Stimulated activated CD8-positive, alpha-beta memory T cell treated with anti-CD3 and anti-CD28 coated beads, Interleukin-7, amount 100 ng/mL, for 4 hours (primary cell): ENCODE results near the gene TYR.
"Not testable (repeated sequence)": the region's sequence is repeated elsewhere in the genome, so short reads cannot be mapped to it uniquely, and the experiment has no call there.

Experiments used
- DNase-seq, 2 donors: peaks; one replicate each; pipeline ENCODE4 v3.0.0-alpha.2; 2020; ENCODE audit warnings: low read depth in 2 of 2

Gene TYR

DNA sequence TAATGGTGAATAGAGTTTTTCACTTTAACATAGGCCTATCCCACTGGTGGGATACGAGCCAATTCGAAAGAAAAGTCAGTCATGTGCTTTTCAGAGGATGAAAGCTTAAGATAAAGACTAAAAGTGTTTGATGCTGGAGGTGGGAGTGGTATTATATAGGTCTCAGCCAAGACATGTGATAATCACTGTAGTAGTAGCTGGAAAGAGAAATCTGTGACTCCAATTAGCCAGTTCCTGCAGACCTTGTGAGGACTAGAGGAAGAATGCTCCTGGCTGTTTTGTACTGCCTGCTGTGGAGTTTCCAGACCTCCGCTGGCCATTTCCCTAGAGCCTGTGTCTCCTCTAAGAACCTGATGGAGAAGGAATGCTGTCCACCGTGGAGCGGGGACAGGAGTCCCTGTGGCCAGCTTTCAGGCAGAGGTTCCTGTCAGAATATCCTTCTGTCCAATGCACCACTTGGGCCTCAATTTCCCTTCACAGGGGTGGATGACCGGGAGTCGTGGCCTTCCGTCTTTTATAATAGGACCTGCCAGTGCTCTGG, at the start of gene TYR:
Gene TYR (plus strand): TSS at position 185 of the 541 bp plus-strand sequence. CDS start 79 bp downstream, at position 264.
- no peak for DNase-seq

DNA sequence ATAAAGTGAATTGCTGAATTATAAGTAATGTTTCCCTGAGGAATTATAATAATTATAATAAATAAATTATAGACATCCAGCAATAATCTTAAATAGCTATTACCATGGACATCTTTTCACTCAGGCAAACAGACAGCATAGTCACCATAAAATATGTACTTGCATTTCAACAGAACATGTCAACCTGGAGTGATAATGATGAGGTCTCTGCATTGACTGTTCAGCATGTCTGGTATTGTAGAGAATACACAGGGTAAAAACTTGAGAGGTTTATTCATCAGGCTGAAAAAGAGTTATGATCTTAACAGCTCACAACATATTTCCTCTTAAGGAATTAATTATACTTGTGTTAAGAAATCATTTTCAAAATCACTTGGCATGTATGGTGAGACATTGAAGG, 41.1 kb upstream of the TYR start:
- DNase-seq: no peak

DNA sequence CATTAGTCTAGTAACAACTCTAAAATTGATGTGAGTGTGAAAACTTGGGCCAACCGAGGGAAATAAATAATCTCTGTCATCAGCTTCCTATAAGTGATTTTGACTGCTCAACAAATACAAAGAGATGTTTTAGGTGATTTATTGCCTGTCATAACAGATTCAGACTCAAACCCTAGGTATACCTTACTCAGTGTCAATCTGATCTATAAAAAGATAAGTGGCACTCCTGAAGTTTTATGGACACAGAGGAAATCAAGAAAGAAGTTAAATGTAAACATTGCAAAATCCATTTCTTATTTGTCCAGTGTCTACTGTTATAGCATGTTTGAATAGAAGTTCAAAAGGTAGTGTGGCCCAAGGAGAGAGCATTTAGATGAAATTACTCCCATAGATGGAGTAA, 30.4 kb upstream of the TYR start:
- no peak for DNase-seq

DNA sequence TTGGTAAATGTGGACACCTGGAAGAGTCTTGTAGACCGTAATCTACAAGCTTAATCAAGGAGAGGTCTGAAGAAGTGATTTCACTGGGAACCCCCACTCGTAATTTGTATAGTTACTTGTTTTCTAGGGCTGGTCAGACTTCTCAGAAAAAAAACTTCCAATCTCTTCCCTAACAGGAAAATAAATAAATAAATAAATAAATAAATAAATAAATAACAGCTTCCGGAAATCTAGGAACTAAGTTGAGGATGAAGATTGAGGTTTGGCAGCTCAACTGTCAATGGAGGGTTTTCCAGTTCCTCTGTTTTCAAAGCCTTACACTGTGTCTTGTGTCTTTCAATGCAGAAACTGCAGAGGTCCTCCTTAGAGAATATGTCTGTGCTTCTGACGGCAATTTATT, 17.7 kb upstream of the TYR start:
- no peak for DNase-seq

DNA sequence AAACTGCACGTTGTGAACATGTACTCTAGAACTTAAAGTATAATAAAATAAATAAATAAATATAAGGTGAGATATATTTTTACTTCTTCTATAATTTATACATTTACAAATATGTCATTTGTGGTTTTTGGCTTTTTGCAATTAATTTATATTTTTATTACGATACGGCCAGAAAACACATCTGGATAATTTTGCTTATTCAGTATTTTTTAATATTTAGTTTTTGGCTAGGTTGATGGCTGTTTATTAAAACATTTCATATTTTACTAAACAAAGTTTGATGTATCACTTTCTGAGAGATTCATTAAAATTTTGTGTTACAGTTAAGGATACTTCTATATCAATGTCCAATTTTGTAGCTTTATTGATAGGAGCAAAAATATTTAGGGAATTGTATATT, 15.7 kb upstream of the TYR start:
- DNase-seq: no peak

DNA sequence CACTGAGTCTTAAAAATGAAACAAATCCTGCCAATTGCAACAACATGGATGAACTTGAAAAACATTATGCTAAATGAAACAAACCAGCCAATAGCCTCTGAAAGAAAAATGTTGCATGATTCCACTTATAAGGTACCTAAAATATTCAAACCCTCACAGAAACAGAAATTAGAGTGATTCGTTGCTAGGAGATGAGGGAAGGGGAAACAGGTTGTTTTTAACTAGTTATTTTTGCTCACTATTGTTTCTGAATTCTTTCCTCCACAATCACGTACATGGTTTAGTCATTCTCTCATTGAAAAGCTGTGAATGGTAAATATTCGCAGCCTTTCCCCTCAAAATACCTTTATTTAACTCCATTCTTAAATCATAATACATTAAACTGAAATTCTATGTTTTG, 14.0 kb upstream of the TYR start:
- DNase-seq: no peak

DNA sequence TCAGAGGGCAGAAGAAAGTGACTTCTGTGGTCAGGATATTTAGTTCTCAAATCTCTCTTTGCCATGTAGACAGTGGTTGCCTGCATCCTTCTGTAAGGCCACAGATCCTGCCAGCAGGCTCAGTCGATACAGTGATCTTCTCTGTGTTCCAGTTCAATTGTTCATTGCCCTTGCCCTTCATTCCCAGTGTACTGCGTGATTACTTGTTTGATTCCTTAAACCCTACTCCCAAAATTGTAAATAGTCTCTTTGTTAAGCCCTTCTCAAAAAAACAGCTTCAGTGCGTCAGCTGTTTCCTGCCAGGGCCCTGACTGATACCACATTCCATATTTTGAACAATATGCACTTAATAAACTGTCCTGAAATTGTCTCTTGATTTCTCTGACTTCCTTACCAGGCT, 9.3 kb upstream of the TYR start:
- DNase-seq: no peak

DNA sequence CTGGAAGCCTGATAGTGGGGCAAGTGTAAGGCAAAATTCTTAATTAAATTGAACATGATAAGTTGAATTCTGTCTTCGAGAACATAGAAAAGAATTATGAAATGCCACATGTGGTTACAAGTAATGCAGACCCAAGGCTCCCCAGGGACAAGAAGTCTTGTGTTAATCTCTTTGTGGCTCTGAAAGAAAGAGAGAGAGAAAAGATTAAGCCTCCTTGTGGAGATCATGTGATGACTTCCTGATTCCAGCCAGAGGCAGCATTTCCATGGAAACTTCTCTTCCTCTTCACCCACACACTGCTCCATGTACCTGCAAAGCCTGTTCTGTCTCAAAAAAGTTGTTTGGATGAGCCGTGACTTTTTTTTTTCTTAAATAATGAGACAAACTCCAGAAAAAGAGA, 1.9 kb upstream of the TYR start:
- DNase-seq: no peak

DNA sequence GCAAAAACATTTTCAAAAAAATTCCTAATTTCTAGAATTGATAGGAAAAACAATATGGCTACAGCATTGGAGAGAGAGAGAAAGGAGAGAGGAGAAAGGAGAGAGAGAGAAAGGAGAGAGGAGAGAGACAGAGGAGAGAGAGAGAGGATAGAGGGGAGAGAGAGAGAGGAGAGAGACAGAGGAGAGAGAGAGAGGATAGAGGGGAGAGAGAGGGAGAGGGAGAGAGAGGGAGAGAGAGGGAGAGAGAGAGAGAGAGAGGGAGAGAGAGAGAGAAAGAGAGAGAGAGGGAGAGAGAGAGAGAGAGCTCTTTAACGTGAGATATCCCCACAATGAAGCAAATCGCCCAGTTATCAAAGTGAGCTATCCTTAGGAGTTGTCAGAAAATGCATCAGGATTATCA, 737 bp upstream of the TYR start:
- no peak for DNase-seq

DNA sequence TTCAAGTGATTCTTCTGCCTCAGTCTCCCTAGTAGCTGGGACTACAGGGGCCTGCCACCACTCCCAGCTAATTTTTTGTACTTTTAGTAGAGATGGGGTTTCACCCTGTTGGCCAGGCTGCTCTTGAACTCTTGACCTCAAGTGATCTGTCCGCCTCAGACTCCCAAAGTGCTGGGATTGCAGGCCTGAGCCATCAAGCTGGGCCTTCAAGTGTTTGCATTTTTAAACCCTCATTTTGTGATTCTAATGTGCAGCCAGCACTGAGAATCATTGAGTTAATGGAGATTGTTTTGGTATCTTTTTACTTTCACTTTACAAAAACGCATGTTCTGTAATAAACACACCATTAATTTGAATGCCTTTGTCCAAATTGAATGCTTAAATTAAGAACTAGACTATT, 3.4 kb downstream of the TYR start:
- no peak for DNase-seq

DNA sequence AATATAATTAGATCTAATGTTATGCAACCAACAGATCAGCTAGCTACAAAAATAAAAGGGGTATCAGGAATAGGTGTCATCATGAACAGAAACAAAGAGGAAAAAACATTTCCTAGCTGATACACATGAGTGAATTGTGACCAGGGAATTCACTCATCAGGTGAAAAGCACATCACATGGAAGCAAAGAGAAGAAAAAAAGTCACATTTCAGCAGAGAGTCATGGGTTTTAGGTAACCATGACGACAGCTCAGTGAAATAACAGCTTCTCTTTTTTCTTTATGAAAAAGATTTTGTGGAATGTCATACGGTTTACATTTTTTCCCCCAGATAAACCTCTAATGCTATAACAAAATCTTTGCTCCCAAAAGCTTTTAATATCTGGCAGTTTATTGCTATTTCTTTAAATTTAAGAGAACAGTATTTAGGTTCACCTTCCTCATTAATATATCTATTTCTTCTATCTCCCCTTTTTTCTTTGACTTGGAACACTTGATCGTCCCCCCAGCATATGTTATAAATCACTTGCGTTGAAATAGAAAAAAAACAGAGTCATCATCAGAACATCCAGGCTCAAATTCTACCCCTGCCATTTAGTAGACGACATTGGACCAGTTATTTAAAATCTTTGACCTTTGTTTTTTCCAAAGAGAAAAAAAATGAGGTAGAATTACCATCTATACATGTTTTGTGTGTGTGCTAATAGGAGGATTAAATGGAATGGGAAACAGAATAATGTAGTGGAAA, 5.3 kb downstream of the TYR start:
- DNase-seq: no peak

DNA sequence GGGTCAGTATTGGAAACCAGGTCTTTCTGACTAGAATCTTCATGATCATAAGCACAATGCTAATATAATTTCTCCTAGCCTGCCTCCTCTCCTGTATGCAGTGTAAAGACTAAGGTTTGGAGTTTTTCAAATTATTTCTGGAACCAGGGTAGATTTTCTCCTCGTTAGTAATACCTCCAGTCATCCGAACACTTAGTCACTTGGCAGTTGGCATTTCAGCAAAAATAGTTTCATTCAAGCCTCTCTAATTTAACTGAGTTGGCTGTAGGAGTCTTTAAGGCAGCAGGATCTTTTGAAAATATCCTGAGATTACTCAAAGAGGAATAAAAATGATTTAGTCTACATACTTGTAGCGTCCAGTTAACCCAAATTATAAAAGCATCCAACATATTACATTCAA, 6.3 kb downstream of the TYR start:
- DNase-seq: no peak

DNA sequence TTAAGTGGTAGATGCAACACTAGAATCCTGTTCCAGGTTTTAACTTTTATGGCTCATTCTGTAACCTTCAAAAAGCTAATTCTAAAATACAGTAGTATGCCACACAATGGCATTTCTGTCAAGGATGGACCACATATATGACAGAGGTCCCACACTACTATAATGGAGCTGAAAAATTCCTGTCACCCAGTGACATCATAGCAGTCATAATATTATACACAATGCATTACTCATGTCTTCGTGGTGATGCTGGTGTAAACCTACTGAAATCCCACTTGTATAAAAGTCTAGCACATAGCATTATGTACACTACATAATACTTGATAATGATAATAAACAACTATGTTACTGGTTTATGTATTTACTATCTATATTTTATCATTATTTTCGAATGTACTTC, 12.1 kb downstream of the TYR start:
- DNase-seq: no peak

DNA sequence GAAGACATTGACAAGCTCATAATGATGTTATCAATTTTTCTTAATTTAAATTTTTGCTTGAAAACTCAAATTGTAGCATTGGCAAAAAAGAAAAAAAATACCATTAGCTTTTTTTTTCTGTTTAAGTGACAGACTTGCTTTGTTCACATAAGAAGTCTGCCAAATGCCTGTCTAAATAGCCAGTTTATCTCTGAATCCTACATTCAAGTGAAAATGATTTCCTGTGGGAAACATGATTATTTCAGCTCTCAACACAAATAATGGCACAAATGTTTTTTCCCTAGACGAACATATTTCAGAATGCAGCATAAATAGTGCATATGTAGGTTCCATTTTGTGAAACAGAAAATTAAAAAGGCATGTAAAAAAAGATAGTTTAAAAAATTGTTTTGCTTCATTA, 23.5 kb downstream of the TYR start:
- DNase-seq: no peak

DNA sequence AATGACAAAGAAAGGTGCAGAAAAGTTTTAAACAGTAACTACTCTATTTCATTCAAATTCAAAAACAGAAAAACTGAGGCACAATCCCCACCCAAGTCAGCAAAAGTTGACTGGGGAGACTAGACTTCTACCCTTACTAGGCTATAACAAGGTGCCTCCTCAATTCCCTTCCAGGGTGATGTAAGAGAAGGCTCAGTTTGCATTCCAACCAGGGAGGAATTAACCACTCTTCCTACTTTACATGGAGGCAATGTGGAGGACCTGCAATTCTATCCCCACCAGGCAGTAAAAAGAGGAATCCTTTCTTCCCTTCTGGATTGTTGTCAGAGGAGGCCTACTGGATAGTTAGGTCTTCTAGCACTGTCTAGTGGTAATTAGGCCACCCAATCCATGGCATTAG, 26.1 kb downstream of the TYR start:
- no peak for DNase-seq

DNA sequence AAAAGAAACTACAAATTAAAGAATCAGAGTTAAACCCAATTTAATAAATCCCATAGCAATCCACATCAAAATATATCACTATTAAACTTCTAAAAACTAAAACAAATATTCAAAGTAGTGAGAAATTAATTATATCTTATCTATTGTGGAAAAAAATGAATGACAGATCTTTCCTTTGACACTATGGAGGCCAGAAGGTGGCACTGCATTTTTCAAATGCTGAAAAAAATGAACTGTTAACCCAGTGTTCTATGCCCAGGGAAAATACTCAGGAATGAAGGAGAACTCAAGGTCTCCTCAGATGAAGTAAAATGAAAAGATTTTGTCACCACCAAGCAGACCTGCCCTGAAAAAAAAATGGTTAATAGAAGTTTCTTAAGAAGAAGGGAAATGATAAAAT, 27.7 kb downstream of the TYR start:
- DNase-seq: no peak

DNA sequence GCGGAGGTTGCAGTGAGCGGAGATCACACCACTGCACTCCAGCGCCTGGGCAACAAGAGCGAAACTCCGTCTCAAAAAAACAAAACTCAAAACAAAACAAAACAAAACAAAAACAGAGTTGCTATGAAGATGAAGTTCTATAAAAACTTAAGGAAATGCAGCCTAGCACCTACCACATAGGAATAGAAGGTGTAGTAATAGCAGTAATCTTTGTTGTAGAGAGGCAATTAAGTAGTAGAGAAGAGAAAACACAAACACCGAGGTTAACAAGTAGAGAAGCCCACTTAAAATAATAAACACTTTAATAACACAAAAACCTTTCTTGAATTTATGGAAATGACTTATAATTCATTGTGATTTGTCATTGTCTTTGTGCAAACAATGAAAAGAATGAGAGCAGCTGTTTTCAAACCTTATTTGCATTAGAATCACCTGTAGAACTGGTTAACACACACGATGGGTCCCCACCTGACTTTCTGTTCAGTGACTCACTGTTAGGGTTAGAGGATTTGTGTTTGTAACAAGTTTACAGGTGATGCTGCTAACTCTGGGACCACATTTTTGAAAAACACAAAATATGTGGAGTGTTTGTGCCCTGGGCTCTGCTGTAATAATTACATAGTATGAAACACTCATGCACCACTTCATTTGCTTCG, 43.1 kb downstream of the TYR start:
- no peak for DNase-seq

DNA sequence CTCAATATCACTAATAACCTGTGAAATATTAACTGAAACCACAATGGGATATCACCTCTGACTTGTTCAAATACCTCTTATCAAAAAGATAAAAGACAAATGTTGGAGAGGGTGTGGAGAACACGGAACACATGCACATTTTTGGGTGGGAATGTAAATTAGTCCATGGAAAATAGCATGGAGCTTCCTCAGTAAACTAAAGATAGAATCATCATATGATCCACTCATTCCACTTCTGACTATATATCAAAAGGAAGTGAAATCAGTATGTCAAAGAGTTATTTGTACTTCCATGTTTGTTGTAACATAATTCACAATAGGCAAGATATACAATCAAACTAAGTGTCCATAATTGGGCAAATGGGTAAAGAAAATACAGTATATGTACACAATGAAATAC, 57.4 kb downstream of the TYR start:
- DNase-seq: no peak

DNA sequence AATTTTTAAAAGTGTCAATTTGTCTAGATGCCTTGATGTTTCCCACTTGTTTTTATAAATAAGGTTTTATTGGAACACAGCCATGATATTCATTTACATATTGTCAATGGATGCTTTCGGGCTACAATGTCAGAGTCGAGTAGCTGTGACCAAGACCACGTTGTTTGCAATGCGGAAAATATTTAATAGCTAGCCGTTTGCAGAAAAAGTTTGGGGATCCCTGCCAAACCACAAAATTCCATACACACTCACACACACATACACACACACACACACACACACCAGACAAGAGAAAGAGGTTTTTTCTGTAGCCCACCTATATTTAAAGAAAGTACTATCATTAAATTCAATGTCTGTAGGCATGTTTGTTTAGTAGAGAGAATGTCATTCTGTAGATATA, 58.3 kb downstream of the TYR start:
- DNase-seq: no peak

DNA sequence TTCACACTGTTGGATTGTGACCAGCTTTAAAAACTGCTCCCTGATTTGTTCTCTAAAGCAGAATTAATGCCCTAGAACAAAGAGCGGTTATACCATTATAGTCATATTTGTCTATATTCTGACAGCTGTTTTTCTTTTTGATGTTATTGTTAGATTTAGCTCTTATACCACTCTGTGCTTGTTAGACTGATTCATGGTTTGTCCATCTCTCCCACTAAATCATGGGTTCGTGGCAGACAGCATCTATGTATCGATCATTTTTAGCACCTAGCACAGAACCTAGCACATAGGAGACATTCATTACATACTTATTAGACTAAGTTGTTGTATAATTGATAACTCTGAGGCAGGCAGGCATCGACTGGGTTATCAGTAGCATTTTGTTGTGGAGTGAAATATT, 69.3 kb downstream of the TYR start:
- not testable (repeated sequence) for DNase-seq

DNA sequence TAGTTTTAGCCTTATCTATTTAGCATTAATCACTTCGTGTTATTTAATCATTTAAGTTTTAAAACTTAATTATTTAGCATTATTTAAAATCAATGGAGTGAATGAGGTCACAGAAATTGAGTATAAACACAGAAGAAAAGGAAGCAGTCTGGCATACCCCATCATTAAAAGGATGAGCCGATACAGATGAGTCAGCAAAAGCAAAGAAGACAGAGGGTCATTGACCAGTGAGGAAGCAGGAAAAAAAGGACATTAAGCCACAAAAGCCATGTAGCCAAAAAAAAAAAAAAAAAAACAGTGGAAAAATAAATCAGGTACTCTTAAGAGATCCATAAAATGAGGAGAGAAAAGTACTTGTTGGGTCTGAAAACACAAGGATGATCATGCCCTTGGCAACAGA, 71.5 kb downstream of the TYR start:
- no peak for DNase-seq

DNA sequence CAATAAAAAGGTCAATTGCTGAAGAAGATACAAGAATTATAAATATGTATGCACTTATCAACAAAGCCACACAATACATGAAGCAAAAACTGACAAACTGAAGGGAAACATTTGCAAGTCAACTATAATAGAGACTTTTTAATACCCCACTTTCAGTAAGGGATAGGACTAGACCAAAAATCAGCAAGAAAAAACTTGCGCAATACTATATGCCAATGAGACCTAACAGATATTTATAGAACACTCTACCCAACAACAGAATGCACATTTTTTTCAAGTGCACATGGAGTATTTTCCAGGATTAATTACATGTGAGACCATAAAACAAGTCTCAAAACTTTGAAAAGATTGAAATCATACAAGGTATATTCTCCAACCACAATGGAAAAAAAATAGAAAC, 83.8 kb downstream of the TYR start:
- not testable (repeated sequence) for DNase-seq

DNA sequence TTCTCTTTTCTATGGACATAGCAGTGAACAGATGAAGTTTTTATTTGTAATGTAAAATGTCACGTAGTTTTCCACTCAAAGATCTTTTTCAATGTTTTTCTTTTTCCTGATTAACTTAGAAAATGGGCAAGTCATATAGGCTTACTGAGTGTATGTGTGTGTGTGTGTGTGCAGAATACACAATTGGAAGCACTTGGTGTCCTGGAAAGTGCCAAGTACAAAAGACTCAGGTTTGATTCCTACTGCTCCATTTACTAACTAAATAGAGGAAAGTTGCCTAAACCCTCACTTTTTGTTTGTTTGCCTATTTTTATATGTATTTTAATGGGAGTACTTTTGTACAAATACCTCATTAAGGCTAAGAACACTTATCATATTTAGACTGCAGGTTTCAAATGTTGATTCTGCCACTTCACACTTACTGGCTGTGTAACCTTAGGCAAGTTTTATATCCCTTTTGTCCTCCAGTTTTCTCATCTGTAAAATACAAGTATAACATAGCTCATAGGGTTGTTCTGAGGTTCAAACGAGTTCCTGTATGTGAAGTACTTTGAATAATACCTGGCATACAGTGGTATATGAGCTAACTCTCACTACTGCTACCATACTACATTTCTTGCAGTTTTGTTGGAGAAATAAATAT, 90.1 kb downstream of the TYR start:
- DNase-seq: no peak
